GM18499 (cell line): Measurements from ENCODE around the gene ST6GALNAC1.

Experiments used
- ATAC-seq: cut with Tn5 transposase; IDR thresholded peaks from one replicate; pipeline ENCODE4 v1.9.1; 2021; ENCODE audit warnings: moderate number of reproducible peaks; ENCODE audit not compliant: insufficient read depth, unreplicated experiment

ST6GALNAC1 gene

GRCh38 chr17:76677406-76677805, 33.8 kb upstream of the ST6GALNAC1 start:
- no peak for ATAC-seq

GRCh38 chr17:76676629-76677028, 33.1 kb upstream of the ST6GALNAC1 start:
- no peak for ATAC-seq

- no peak for ATAC-seq
These were observed 32.1 kb upstream of the ST6GALNAC1 start for GRCh38 chr17:76675648-76676047.

- ATAC-seq = no peak
These were observed 31.0 kb upstream of the ST6GALNAC1 start for GRCh38 chr17:76674600-76674999.

GRCh38 chr17:76673729-76674128, 30.2 kb upstream of the ST6GALNAC1 start:
- no peak for ATAC-seq

- no peak for ATAC-seq
These were observed 29.3 kb upstream of the ST6GALNAC1 start for GRCh38 chr17:76672892-76673291.

- ATAC-seq = no peak
These were observed 28.8 kb upstream of the ST6GALNAC1 start for GRCh38 chr17:76672270-76672851.

- ATAC-seq = no peak
These were observed 28.3 kb upstream of the ST6GALNAC1 start for GRCh38 chr17:76671912-76672262.

- peak; percentile 92 for ATAC-seq
These were observed 27.8 kb upstream of the ST6GALNAC1 start for GRCh38 chr17:76671123-76671911.

GRCh38 chr17:76670718-76671122, 27.2 kb upstream of the ST6GALNAC1 start:
- no peak for ATAC-seq

GRCh38 chr17:76670020-76670717, 26.6 kb upstream of the ST6GALNAC1 start:
- ATAC-seq = no peak

GRCh38 chr17:76667786-76668453, 24.4 kb upstream of the ST6GALNAC1 start:
- ATAC-seq = no peak

GRCh38 chr17:76667491-76667755, 23.9 kb upstream of the ST6GALNAC1 start:
- ATAC-seq = no peak

GRCh38 chr17:76660656-76661042, 17.1 kb upstream of the ST6GALNAC1 start:
- ATAC-seq = no peak

- no peak for ATAC-seq
These were observed 16.5 kb upstream of the ST6GALNAC1 start for GRCh38 chr17:76659928-76660655.

- ATAC-seq = no peak
These were observed 14.7 kb upstream of the ST6GALNAC1 start for GRCh38 chr17:76658242-76658662.

GRCh38 chr17:76657505-76658241, 14.1 kb upstream of the ST6GALNAC1 start:
- no peak for ATAC-seq

- no peak for ATAC-seq
These were observed 10.9 kb upstream of the ST6GALNAC1 start for GRCh38 chr17:76654408-76654807.

GRCh38 chr17:76650504-76650903, 6.9 kb upstream of the ST6GALNAC1 start:
- no peak for ATAC-seq

GRCh38 chr17:76646712-76647111, 3.2 kb upstream of the ST6GALNAC1 start:
- no peak for ATAC-seq
